Posterior vena cava (tissue), 2 donors: ENCODE data around the gene SHISA9. TPM values are rescaled to one million over a fixed set of nuclear protein-coding genes. Genes with fewer than 3 reads are reported as not detected.

Experiments
- DNase-seq: peaks from one replicate; pipeline ENCODE4 v3.0.0-alpha.2; 2020; ENCODE audit warnings: low spot score
- intact Hi-C, 2 donors: fragments of 100-400 bp; cut with DNase I; formaldehyde crosslinking; loops; one replicate each; pipeline versions ENCODE4 v1.14.1 to v1.14.2; 2022 to 2023
- total RNA-seq, 2 donors: library from RNA; stranded (reverse); fragmentation: NEBNext Ultra II Directional; extraction: Animal tissue kit (Norgen Biotek cat#: 25700); gene quantifications; one replicate each; pipeline ENCODE4 v1.2.1, GENCODE V29; 2021
- donor health status: DM: yes; HTN: yes; CAD: no.
- donor health status: DM: yes; HTN: yes; CAD: no.

SHISA9 gene
- total RNA-seq, 2 donors from 2014 or later, result 0.14 TPM; not detected in 1

GRCh38 chr16:13193721-13194120, 292.3 kb downstream of the SHISA9 start:
- DNase-seq, result no peak
- intact Hi-C loops, result no loop called here

GRCh38 chr16:13194766-13195165, 293.4 kb downstream of the SHISA9 start:
- intact Hi-C loops, result no loop called here
- no peak for DNase-seq

GRCh38 chr16:13203725-13204124, 302.3 kb downstream of the SHISA9 start:
- intact Hi-C loops, result no loop called here
- DNase-seq, result no peak

- DNase-seq, result no peak
- intact Hi-C loops, result no loop called here
Observed at GRCh38 chr16:13205352-13205751, 304.0 kb downstream of the SHISA9 start.

GRCh38 chr16:13206606-13207005, 305.2 kb downstream of the SHISA9 start:
- DNase-seq, result no peak
- intact Hi-C loops, result no loop called here

- intact Hi-C loops, result no loop called here
- no peak for DNase-seq
Observed at GRCh38 chr16:13207151-13207550, 305.8 kb downstream of the SHISA9 start.

GRCh38 chr16:13223666-13224065, 322.3 kb downstream of the SHISA9 start:
- intact Hi-C loops, result no loop called here
- DNase-seq, result no peak

- DNase-seq, result no peak
- intact Hi-C loops, result no loop called here
Observed at GRCh38 chr16:13229039-13229438, 327.6 kb downstream of the SHISA9 start.

- DNase-seq, result no peak
- intact Hi-C loops, result no loop called here
Observed at GRCh38 chr16:13231365-13231764, 330.0 kb downstream of the SHISA9 start.

GRCh38 chr16:13234999-13235398, 333.6 kb downstream of the SHISA9 start:
- no peak for DNase-seq
- intact Hi-C loops, result no loop called here

GRCh38 chr16:13236308-13236707, 334.9 kb downstream of the SHISA9 start:
- intact Hi-C loops, result no loop called here
- DNase-seq, result no peak

- intact Hi-C loops, result no loop called here
- DNase-seq, result no peak
Observed at GRCh38 chr16:13238182-13238581, 336.8 kb downstream of the SHISA9 start.

GRCh38 chr16:13242201-13242600, 340.8 kb downstream of the SHISA9 start:
- intact Hi-C loops, result no loop called here
- no peak for DNase-seq

GRCh38 chr16:13244770-13245169, 343.4 kb downstream of the SHISA9 start:
- DNase-seq, result no peak
- intact Hi-C loops, result no loop called here

- intact Hi-C loops, result no loop called here
- no peak for DNase-seq
Observed at GRCh38 chr16:13245713-13246377, 344.4 kb downstream of the SHISA9 start.

- DNase-seq, result no peak
- intact Hi-C loops, result no loop called here
Observed at GRCh38 chr16:13254998-13255614, 353.7 kb downstream of the SHISA9 start.

GRCh38 chr16:13262270-13263090, 361.1 kb downstream of the SHISA9 start:
- intact Hi-C loops, result no loop called here
- DNase-seq, result no peak

- intact Hi-C loops, result no loop called here
- DNase-seq, result no peak
Observed at GRCh38 chr16:13264749-13265552, 363.6 kb downstream of the SHISA9 start.

GRCh38 chr16:13269359-13269758, 368.0 kb downstream of the SHISA9 start:
- no peak for DNase-seq
- intact Hi-C loops, result no loop called here
